Lower leg skin (tissue), 4 donors: Measurements from ENCODE around the gene GRK6. TPM values are rescaled to one million over a fixed set of nuclear protein-coding genes. Genes with fewer than 3 reads are reported as not detected.

Experiments used
- DNase-seq, 2 donors: peaks; one replicate each; pipeline ENCODE4 v3.0.0-alpha.2; 2019; ENCODE audit warnings: low spot score in 2 of 2
- H3K4me3 ChIP-seq: fragments of 200-600 bp; sonication (generic); 2 replicates; pipeline ENCODE4 v1.5.1; 2017; ENCODE audit warnings: mild to moderate bottlenecking, low read depth; ENCODE audit not compliant: poor library complexity, severe bottlenecking
- CTCF ChIP-seq, 3 donors: fragments of 450-650 bp; IDR thresholded peaks; one replicate each; pipeline ENCODE4 v1.5.1; 2016; ENCODE audit warnings: antibody characterized with exemption in 3 of 3, mild to moderate bottlenecking in 3 of 3, moderate library complexity in 2 of 3
- POLR2A ChIP-seq, 2 donors: fragments of 450-650 bp; IDR thresholded peaks; one replicate each; pipeline ENCODE4 v1.6.1; 2016 to 2017; ENCODE audit warnings: antibody characterized with exemption in 2 of 2, mild to moderate bottlenecking in 1 of 2, moderate library complexity in 1 of 2
- WGBS, 2 donors: methylation state at CpG; one replicate each; pipeline ENCODE4 v1.1.5; 2018; 5-methylcytosine and 5-hydroxymethylcytosine counted together
- intact Hi-C: fragments of 100-400 bp; cut with DNase I; formaldehyde crosslinking; loops from one replicate; pipeline ENCODE4 v1.15.0; 2023; ENCODE audit warnings: low total_unique reads
- total RNA-seq, 4 donors: library from RNA; depleted of rRNA; stranded (reverse); fragments of >200 nt; gene quantifications; one replicate each; pipeline ENCODE4 v1.1.0, GENCODE V29; 2016

Gene GRK6
- total RNA-seq, 4 donors from 2014 or later = 29.5 to 56.7 (median 38.1) TPM

- no peak overlapping the region for H3K4me3 ChIP-seq
- TF ChIP-seq POLR2A (IDR thresholded peaks at IDR 0.05) (no peak), CTCF (IDR thresholded peaks at IDR 0.05) (no peak)
- intact Hi-C loops = no loop called here
- 75 to 84% methylated on average over 21 to 33 of the region's 43 CpGs for WGBS, 2 donors
- no peak for DNase-seq
Observed at GRCh38 chr5:177491429-177491945, 65.0 kb downstream of the GRK6 start.

GRCh38 chr5:177491983-177492746 lies 65.7 kb downstream of the GRK6 start:
- intact Hi-C loops = no loop called here
- TF ChIP-seq POLR2A (IDR thresholded peaks at IDR 0.05) (no peak), CTCF (IDR thresholded peaks at IDR 0.05) (no peak)
- H3K4me3 ChIP-seq = no peak overlapping the region
- 93 to 94% methylated on average over 52 to 54 of the region's 54 CpGs for WGBS, 2 donors
- DNase-seq = no peak

Other genes starting within 250 kb of the GRK6 start
- 10 to 100 TPM; 52.2 to 98.5 (median 73.7) TPM for gene RAB24, start 123.0 kb upstream of the GRK6 start, total RNA-seq
- gene PRELID1, start 122.9 kb upstream of the GRK6 start, total RNA-seq = 100 to 1,000 TPM in 2 of 4 donors, 10 to 100 TPM in 2; 60.7 to 122 (median 96.7) TPM
- 10 to 100 TPM in 2 of 4 donors, 1 to 10 TPM in 2; 4.9 to 19.8 (median 13.2) TPM for gene MXD3, start 114.8 kb upstream of the GRK6 start, total RNA-seq
- 100 to 1,000 TPM; 139 to 191 (median 166) TPM for gene LMAN2, start 75.0 kb upstream of the GRK6 start, total RNA-seq
- gene RGS14, start 68.8 kb upstream of the GRK6 start, total RNA-seq = 10 to 100 TPM; 28.6 to 38.3 (median 37.2) TPM
- gene SLC34A1, start 42.2 kb upstream of the GRK6 start, total RNA-seq = under 1 TPM in 2 of 4 donors, not detected in 2; 0.12 to 0.39 TPM
- not detected for gene PFN3, start 26.0 kb upstream of the GRK6 start, total RNA-seq
- gene F12, start 17.1 kb upstream of the GRK6 start, total RNA-seq = 10 to 100 TPM in 2 of 4 donors, 1 to 10 TPM in 2; 1.9 to 14.5 (median 10.1) TPM
- gene PRR7, start 20.1 kb downstream of the GRK6 start, total RNA-seq = 10 to 100 TPM in 1 of 4 donors, 1 to 10 TPM in 3; 5.4 to 10.2 (median 8.0) TPM
- gene DBN1, start 47.0 kb downstream of the GRK6 start, total RNA-seq = 10 to 100 TPM; 14.0 to 65.5 (median 27.6) TPM
- 10 to 100 TPM; 11.8 to 31.7 (median 23.5) TPM for gene PDLIM7, start 70.9 kb downstream of the GRK6 start, total RNA-seq
- 1 to 10 TPM; 1.5 to 4.0 (median 2.0) TPM for gene DOK3, start 83.2 kb downstream of the GRK6 start, total RNA-seq
- gene DDX41, start 90.3 kb downstream of the GRK6 start, total RNA-seq = 100 to 1,000 TPM in 1 of 4 donors, 10 to 100 TPM in 3; 70.7 to 108 (median 88.6) TPM
- gene FAM193B, start 127.9 kb downstream of the GRK6 start, total RNA-seq = 100 to 1,000 TPM in 1 of 4 donors, 10 to 100 TPM in 3; 57.0 to 128 (median 69.7) TPM
- 10 to 100 TPM; 70.4 to 95.7 (median 80.4) TPM for gene TMED9, start 165.5 kb downstream of the GRK6 start, total RNA-seq
- gene B4GALT7, start 173.5 kb downstream of the GRK6 start, total RNA-seq = 10 to 100 TPM; 11.8 to 17.8 (median 16.4) TPM